ENCODE data around the gene ZMYM4.

ZMYM4 gene

DNA sequence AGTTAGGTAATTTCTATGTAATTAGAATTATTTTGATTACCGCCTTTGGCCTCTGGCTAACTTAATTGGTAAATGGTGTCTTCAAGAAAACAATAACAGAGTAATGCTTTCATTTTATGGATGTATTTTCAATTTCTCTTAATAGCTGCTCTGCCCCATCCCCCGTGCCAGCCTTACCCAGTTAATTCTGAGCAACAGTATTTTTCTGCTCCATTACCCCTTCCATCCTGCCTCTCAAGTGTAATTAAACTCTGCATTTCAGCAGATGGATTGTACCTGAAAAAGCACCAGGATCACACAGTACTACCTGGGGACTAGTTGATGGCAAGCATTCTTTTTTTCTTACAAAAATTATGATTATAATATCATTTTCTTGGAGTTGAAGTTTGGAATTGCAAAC, 184.5 kb downstream of the ZMYM4 start:
- H3K9me2 ChIP-seq (replicated peaks; ENCODE audit: control insufficient read depth, low read length), result no peaks in the 10 kb centered on the region
- no peak overlapping the region for H3K4me2 ChIP-seq (ENCODE audit: low read length)
- H3K4me1 ChIP-seq (ENCODE audit: control insufficient read depth, low read length), result no peaks in the 10 kb centered on the region
- H4K20me1 ChIP-seq (ENCODE audit: control insufficient read depth, insufficient read depth, low read depth, low read length), result no peaks in the 10 kb centered on the region
- no peak for TF ChIP-seq EZH2phosphoT487 (IDR thresholded peaks at IDR 0.05; ENCODE audit: borderline replicate concordance, low read length)
- TF ChIP-seq, protein P1, sequence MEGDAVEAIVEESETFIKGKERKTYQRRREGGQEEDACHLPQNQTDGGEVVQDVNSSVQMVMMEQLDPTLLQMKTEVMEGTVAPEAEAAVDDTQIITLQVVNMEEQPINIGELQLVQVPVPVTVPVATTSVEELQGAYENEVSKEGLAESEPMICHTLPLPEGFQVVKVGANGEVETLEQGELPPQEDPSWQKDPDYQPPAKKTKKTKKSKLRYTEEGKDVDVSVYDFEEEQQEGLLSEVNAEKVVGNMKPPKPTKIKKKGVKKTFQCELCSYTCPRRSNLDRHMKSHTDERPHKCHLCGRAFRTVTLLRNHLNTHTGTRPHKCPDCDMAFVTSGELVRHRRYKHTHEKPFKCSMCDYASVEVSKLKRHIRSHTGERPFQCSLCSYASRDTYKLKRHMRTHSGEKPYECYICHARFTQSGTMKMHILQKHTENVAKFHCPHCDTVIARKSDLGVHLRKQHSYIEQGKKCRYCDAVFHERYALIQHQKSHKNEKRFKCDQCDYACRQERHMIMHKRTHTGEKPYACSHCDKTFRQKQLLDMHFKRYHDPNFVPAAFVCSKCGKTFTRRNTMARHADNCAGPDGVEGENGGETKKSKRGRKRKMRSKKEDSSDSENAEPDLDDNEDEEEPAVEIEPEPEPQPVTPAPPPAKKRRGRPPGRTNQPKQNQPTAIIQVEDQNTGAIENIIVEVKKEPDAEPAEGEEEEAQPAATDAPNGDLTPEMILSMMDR (IDR thresholded peaks at IDR 0.05; ENCODE audit: low read depth, low read length, poor library complexity, severe bottlenecking), result no peak
- H3K79me2 ChIP-seq (ENCODE audit: control insufficient read depth, low read length), result no peaks in the 10 kb centered on the region
- no peaks in the 10 kb centered on the region for H3K9me3 ChIP-seq (ENCODE audit: control insufficient read depth, insufficient read depth, low read length)
- H3K27me3 ChIP-seq (ENCODE audit: control insufficient read depth, low read length), result no peaks in the 10 kb centered on the region
- peaks cover 40% of the 10 kb centered on the region for H3K36me3 ChIP-seq (ENCODE audit: control insufficient read depth, low read length)
- H3F3A ChIP-seq (ENCODE audit: control insufficient read depth, insufficient read depth), result no peaks in the 10 kb centered on the region
- H3K27ac ChIP-seq (ENCODE audit: low read depth, low read length), result no peak overlapping the region
- no peak overlapping the region for H3K4me3 ChIP-seq (ENCODE audit: low read length)

GRCh38 chr1:35454176-35454575, 185.7 kb downstream of the ZMYM4 start:
- Histone ChIP-seq H3K4me3 (ENCODE audit: low read length) (no peak overlapping the region), H3K36me3 (ENCODE audit: control insufficient read depth, low read length) (peaks cover 30% of the 10 kb centered on the region), H4K20me1 (ENCODE audit: control insufficient read depth, insufficient read depth, low read depth, low read length) (no peaks in the 10 kb centered on the region), H3K4me2 (ENCODE audit: low read length) (no peak overlapping the region), H3K27ac (ENCODE audit: low read depth, low read length) (no peak overlapping the region), H3K27me3 (ENCODE audit: control insufficient read depth, low read length) (no peaks in the 10 kb centered on the region), H3K4me1 (ENCODE audit: control insufficient read depth, low read length) (no peaks in the 10 kb centered on the region), H3K9me3 (ENCODE audit: control insufficient read depth, insufficient read depth, low read length) (no peaks in the 10 kb centered on the region), H3F3A (ENCODE audit: control insufficient read depth, insufficient read depth) (no peaks in the 10 kb centered on the region), H3K9me2 (replicated peaks; ENCODE audit: control insufficient read depth, low read length) (no peaks in the 10 kb centered on the region), H3K79me2 (ENCODE audit: control insufficient read depth, low read length) (no peaks in the 10 kb centered on the region)
- TF ChIP-seq, protein P1 (IDR thresholded peaks at IDR 0.05; ENCODE audit: low read depth, low read length, poor library complexity, severe bottlenecking), result no peak
- TF ChIP-seq EZH2phosphoT487 (IDR thresholded peaks at IDR 0.05; ENCODE audit: borderline replicate concordance, low read length), result no peak

GRCh38 chr1:35454616-35455015, 186.1 kb downstream of the ZMYM4 start:
- H3K4me2 ChIP-seq (ENCODE audit: low read length), result no peak overlapping the region
- peaks cover 28% of the 10 kb centered on the region for H3K36me3 ChIP-seq (ENCODE audit: control insufficient read depth, low read length)
- no peaks in the 10 kb centered on the region for H4K20me1 ChIP-seq (ENCODE audit: control insufficient read depth, insufficient read depth, low read depth, low read length)
- H3K9me2 ChIP-seq (replicated peaks; ENCODE audit: control insufficient read depth, low read length), result no peaks in the 10 kb centered on the region
- no peak for TF ChIP-seq EZH2phosphoT487 (IDR thresholded peaks at IDR 0.05; ENCODE audit: borderline replicate concordance, low read length)
- TF ChIP-seq, protein P1 (IDR thresholded peaks at IDR 0.05; ENCODE audit: low read depth, low read length, poor library complexity, severe bottlenecking), result no peak
- no peak overlapping the region for H3K27ac ChIP-seq (ENCODE audit: low read depth, low read length)
- no peak overlapping the region for H3K4me3 ChIP-seq (ENCODE audit: low read length)
- H3K9me3 ChIP-seq (ENCODE audit: control insufficient read depth, insufficient read depth, low read length), result no peaks in the 10 kb centered on the region
- no peaks in the 10 kb centered on the region for H3K4me1 ChIP-seq (ENCODE audit: control insufficient read depth, low read length)
- no peaks in the 10 kb centered on the region for H3K79me2 ChIP-seq (ENCODE audit: control insufficient read depth, low read length)
- H3F3A ChIP-seq (ENCODE audit: control insufficient read depth, insufficient read depth), result no peaks in the 10 kb centered on the region
- H3K27me3 ChIP-seq (ENCODE audit: control insufficient read depth, low read length), result no peaks in the 10 kb centered on the region

GRCh38 chr1:35460796-35461195, 192.3 kb downstream of the ZMYM4 start:
- H4K20me1 ChIP-seq (ENCODE audit: control insufficient read depth, insufficient read depth, low read depth, low read length), result no peaks in the 10 kb centered on the region
- H3K36me3 ChIP-seq (ENCODE audit: control insufficient read depth, low read length), result peaks cover 23% of the 10 kb centered on the region
- no peaks in the 10 kb centered on the region for H3K9me2 ChIP-seq (replicated peaks; ENCODE audit: control insufficient read depth, low read length)
- no peaks in the 10 kb centered on the region for H3K27me3 ChIP-seq (ENCODE audit: control insufficient read depth, low read length)
- no peaks in the 10 kb centered on the region for H3K4me1 ChIP-seq (ENCODE audit: control insufficient read depth, low read length)
- H3F3A ChIP-seq (ENCODE audit: control insufficient read depth, insufficient read depth), result no peaks in the 10 kb centered on the region
- H3K79me2 ChIP-seq (ENCODE audit: control insufficient read depth, low read length), result no peaks in the 10 kb centered on the region
- H3K27ac ChIP-seq (ENCODE audit: low read depth, low read length), result no peak overlapping the region
- no peak overlapping the region for H3K4me3 ChIP-seq (ENCODE audit: low read length)
- TF ChIP-seq EZH2phosphoT487 (IDR thresholded peaks at IDR 0.05; ENCODE audit: borderline replicate concordance, low read length), result no peak
- TF ChIP-seq, protein P1 (IDR thresholded peaks at IDR 0.05; ENCODE audit: low read depth, low read length, poor library complexity, severe bottlenecking), result no peak
- H3K9me3 ChIP-seq (ENCODE audit: control insufficient read depth, insufficient read depth, low read length), result peaks cover 2% of the 10 kb centered on the region; the same call in 1 of the 2 replicates
- H3K4me2 ChIP-seq (ENCODE audit: low read length), result no peak overlapping the region
